Eye (tissue), 1 donor: ENCODE results near the gene HMGCL.
A peak's percentile ranks its signal among the peaks of the same experiment; 100 is the strongest.
"Not testable (repeated sequence)": the region's sequence is repeated elsewhere in the genome, so short reads cannot be mapped to it uniquely, and the experiment has no call there.

Experiments
- DNase-seq: peaks from one replicate; pipeline ENCODE4 v3.0.0-alpha.2; 2015

Gene HMGCL

DNA sequence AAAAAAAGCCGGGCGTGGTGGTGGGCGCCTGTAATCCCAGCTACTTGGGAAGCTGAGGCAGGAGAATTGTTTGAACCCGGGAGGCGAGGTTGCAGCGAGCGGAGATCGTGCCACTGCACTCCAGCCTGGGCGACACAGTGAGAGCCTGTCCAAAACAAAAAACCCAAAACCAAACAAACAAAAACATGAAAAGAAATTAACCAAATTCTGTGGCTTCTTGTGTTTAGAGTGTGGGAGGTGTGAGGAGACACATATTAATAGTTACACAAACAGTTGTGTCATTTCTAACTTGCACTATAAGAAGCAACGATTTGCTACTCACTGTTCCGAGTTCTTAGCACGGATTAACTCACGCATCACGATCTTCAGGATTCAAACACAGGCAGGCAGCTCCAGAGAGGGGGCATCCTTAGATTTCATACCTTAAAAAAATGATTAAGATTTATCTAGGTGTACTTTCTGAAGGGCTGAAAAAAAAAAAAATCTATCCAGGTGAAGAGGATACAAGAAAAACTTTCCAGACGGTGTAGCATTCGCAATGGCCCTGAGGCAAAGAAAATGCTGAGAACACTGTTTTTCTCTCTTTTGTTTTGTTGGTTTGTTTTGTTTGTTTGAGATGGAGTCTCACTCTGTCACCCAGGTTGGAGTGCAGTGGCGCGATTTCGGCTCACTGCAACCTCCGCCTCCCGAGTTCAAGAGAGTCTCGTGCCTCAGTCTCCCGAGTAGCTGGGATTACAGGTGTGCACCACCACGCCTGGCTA is 713 bp upstream of the HMGCL start:
- DNase-seq: peak; percentile 40

DNA sequence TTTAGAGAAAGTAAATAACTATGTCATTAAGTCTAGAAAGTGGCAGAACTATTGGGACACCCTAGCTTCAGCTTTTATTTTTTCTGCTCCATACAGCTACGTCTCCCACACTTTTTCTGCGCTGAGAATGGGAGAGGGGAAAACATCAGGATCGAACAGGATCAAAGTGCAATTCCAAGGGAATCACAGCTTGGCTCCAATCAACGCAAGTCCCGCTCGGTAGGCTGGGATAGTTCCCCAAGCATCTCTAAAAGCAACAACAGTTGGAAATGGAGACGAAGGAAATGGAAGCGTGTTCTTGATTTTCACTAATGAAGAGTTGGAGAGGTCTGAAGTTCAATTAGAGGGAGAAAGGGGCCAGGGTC is 536 bp downstream of the HMGCL start:
- DNase-seq: no peak

- no peak for DNase-seq
These were observed 1.5 kb downstream of the HMGCL start for GRCh38 chr1:23823767-23824166.

DNA sequence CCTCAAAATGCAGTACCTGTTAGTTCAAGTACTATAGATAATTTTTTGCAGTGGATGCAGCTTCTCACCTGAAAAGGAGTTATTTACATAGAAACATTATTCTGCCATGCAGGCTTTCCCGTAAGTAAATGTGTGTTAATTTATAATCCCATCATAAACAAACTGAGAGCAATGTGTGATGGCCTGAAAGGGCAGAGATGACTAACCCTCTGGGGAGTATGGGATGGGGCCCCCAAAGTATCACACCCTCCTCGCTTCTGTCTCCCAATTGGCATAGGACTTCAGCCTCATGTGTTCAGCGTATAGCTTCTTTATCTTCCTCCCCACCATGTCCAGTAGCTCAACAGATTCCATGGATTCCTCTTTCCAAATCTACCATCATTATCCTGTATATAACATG is 7.6 kb downstream of the HMGCL start:
- no peak for DNase-seq

- no peak for DNase-seq
These were observed 8.3 kb downstream of the HMGCL start for GRCh38 chr1:23816906-23817305.

GRCh38 chr1:23816361-23816760 is 8.9 kb downstream of the HMGCL start:
- no peak for DNase-seq

DNA sequence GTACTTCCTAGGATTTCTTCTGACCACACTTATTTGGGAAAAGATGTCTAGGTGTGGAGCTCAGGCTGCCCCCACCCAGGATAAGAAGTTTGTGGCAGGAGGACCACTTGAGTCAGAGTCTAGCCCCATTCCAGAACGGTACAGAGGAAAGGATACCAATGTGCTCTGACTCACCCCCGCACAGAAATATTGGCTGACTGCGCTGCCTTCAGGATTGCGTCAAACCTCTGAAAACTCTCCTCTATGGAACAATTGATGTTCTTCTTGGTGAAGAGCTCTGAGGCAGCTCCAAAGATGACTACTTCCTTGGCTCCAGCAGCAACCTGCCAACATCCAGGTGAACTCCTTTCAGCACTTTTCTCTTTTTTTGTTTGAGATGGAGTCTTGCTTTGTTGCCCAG is 11.2 kb downstream of the HMGCL start:
- DNase-seq: no peak

DNA sequence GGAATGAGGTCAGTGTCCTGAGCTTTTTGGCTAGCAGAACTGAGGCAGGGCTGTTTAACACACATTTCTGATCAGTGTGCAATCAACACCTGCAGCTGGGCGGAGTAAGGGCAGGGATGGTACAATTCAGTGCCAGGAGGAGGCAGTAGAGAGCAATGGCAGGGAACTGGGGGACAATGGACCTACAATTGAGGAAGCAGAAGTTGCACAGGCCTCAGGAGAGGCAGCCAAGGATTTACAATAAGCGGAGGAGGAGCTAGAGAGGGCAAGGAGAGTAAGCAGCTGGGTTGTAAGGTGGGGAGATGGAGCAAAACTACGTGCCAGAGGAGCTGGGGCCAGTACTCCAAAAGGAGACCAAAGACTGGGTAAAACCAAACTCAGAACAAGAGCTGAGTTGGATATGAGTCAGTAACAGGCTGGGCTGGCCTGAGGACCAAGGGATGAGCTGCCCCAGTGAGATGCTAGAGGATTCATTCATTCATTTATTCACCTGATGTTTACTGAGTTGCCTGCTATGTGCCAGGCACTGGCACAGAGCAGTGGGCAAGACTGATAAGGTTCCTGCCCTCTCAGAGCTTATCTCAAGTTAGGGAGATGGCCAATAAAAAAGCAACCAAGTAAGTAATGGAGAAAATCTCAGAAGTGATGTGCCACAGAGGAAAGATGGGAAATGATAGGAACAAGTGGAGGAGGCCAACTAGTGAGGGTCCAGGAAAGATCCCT is 14.2 kb downstream of the HMGCL start:
- DNase-seq: peak; percentile 54

- DNase-seq: peak; percentile 50
These were observed 15.5 kb downstream of the HMGCL start for GRCh38 chr1:23809751-23810171.

DNA sequence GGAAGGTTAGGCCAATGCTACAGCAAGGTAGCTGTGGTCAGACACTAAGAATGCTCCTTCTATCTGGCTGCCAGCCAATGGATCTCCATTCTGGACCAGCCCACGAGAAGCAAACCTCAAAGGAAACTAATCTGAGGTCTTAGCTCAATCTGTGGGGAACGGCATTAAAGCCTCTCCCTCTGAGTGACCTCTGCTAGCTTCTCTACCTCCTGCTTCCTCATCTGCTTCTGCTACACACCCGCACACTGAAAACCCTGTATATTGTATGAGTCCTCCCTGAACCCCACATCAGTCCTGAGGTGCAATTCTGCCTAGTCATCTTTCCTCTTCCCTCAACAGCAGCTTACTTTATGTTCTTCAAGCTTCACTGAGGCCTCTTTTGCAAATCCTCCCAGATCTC is 17.8 kb downstream of the HMGCL start:
- DNase-seq: no peak

DNA sequence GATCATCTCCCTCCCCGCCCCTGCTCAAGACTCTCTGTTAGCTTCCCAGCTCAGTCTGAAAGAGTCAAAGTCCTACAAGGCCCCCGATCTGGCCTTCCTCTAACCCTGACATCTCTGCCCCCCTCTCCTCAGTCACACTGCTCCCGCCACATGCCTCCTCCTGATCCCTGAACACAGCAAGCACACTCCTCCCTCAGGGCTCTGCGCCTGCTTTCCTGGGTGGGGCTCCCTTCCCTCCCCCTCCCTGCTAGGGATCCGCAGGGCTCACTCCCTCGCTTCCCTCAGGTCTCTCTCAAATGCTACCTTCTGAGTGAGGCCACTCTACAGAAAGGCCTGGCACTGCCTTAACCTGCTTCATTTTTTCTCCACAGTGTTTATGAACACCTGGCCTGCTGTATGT is 18.9 kb downstream of the HMGCL start:
- DNase-seq: no peak

DNA sequence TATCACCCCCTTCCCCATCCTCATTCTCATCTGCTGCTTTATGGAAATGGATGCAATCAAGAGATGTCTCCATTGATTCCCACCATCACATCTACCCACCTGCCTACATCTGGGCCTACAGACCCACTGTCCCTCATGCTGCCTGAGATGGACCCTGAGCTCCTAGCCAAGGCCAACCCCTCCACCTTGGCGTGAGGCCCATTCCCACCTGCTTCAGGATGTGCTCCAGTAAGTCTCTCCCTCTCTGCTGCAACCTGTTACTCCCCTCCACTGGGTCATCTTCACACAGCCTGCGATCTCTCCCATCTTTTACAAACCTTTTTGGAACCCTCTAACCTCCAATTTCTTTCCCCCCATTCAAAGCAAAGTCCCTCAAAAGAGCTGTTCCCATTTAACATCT is 20.2 kb downstream of the HMGCL start:
- no peak for DNase-seq

DNA sequence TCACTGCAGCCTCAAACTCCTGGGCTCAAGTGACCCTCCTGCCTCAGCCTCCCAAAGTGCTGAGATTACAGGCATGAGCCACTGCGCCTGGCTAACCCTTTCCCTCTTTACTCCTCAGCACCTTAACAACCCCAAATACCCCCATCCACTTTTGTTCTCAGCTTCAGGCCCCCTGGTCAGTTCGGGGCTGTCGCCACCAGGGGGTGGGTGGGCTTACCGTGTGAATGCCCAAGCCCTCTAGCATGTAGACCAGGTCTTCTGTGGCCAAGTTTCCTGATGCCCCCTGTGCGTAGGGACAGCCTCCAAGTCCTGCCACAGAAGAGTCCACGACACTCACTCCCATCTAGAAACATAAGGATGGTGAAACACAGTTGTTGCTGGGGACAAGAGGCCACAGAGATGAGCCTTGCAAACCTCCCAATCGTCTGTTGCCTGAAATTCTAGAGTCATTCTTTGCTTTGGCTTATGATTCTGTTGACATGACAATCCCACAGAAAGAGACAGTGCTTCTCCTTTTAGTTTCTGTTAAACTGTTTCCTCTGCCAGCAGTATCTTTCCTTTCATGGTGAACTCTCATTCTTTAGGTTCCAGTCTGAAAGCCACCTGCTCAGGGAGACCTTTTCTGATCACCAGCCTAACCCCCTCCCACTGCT is 20.9 kb downstream of the HMGCL start:
- no peak for DNase-seq

DNA sequence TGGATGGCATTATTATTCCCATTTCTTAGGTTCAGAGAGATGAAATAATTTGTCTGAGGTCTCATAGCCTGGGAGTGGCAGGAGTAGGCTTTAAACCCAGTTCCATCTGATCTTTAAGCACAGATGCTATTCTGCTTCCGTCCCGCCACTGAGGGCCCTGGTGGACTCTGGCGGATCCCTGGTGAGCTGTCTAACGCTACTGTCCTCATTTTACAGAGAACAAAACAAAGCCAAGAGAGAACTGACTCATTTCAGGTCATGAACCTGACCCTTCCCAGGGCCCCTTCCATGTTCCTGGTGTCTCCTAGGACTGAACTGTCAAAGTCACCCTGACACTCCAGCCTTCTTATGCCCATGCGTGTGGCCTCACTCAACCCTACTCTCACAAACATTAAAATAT is 21.6 kb downstream of the HMGCL start:
- no peak for DNase-seq

GRCh38 chr1:23802809-23803342 is 22.4 kb downstream of the HMGCL start:
- DNase-seq: not testable (repeated sequence)

DNA sequence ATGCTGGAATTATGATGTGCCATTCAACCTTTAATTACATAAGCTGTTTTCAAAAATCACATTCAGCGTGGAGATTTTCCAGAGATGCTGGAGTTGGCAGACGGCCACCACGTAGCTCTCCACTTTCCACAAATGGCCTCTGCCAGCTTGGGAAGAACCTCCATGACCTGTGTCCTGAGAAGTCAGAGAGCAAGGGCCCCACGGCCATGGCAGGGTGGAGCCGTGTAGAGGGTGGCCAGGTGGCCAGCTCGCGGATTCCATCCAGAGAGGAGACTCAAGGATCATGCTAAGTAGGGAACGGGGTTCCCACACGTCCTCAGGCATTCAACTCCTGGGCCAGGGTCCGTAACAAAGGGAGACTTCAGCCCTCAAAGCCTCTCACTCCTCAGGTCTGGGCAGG is 23.4 kb downstream of the HMGCL start:
- no peak for DNase-seq

- no peak for DNase-seq
These were observed 23.9 kb downstream of the HMGCL start for GRCh38 chr1:23801338-23801748.

DNA sequence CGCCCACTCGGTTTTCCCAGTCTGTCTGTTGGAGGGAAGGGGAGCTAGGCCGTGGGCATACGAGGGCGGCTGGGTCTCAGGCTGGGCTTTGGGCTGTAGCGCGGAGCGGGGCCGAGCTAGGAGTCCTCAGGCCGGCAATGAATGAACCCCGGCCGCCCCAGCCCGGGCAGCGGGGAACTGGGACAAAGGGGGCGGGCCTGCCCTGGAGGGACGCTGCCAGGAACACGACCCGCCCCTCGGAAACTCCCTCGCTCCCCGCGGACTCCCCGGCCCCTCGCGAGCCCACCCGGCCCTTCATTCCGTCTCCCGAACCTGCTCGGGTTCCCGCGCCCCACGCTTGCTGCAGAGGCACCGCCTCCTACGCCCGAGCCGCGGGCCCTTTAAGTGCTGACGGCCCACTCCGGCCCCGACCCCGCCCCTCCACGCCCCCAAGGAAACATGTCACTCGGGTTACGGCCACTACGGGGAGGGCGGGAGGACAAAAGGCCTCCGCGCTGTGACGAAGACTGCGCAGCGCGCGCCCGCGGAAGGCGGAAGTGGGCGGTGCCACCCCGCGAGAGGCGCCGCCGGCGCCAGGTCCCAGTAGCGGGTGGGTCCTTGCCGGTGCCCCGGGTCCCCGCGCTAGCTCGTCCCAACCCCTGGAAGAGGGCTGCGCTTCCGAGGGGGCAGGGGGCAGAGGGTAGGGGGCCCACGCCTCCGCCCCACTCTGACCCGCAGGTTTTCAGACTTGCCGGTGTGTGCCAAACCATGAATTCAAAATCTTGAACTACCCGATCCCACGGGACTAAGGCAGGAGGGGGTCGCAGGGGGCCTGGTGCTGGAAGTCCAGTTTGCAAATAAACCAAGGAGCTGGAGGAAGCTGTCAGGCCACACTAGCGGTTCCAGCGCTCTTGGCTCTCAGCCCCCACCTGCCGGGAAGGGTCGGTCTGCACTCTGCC is 24.6 kb downstream of the HMGCL start, which contains the start of gene GALE:
GALE (minus strand) TSS at position 355 of the 938 bp plus-strand sequence. CDS start 1,747 bp downstream, outside the sequence.
- DNase-seq: peak; percentile 97

- peak; percentile 65 for DNase-seq
These were observed 25.4 kb downstream of the HMGCL start for GRCh38 chr1:23799570-23800399.

GRCh38 chr1:23799255-23799569 is 26.0 kb downstream of the HMGCL start:
- no peak for DNase-seq

GRCh38 chr1:23798662-23799142 is 26.5 kb downstream of the HMGCL start:
- DNase-seq: no peak
